Fibroblast of the aortic adventitia (primary cell): Measurements from ENCODE around the gene DMD. TPM values are rescaled to one million over a fixed set of nuclear protein-coding genes. Genes with fewer than 3 reads are reported as not detected.

Source experiments
- DNase-seq: peaks from one replicate; pipeline ENCODE4 v3.0.0-alpha.2; 2010; ENCODE audit warnings: low read depth
- H3K4me3 ChIP-seq: 2 replicates; pipeline ENCODE4 v1.5.1; 2011; ENCODE audit warnings: low read depth, mild to moderate bottlenecking, control low read depth, low read length, moderate library complexity
- total RNA-seq: library from RNA; depleted of rRNA; stranded (reverse); fragments of >200 nt; gene quantifications from 2 replicates; pipeline ENCODE4 v1.2.3, GENCODE V29; 2012; ENCODE audit warnings: low replicate concordance
- TF ChIP-seq, protein P1 (sequence below): IDR thresholded peaks from 2 replicates; pipeline ENCODE4 v1.5.1; 2011; ENCODE audit warnings: mild to moderate bottlenecking, low read length, control low read depth, inconsistent platforms; ENCODE audit not compliant: insufficient read depth

DMD gene
- total RNA-seq, 1 donor: 10.3 TPM

GRCh38 chrX:32455704-32456103 lies 755.6 kb downstream of the DMD start:
- TF ChIP-seq, protein P1, sequence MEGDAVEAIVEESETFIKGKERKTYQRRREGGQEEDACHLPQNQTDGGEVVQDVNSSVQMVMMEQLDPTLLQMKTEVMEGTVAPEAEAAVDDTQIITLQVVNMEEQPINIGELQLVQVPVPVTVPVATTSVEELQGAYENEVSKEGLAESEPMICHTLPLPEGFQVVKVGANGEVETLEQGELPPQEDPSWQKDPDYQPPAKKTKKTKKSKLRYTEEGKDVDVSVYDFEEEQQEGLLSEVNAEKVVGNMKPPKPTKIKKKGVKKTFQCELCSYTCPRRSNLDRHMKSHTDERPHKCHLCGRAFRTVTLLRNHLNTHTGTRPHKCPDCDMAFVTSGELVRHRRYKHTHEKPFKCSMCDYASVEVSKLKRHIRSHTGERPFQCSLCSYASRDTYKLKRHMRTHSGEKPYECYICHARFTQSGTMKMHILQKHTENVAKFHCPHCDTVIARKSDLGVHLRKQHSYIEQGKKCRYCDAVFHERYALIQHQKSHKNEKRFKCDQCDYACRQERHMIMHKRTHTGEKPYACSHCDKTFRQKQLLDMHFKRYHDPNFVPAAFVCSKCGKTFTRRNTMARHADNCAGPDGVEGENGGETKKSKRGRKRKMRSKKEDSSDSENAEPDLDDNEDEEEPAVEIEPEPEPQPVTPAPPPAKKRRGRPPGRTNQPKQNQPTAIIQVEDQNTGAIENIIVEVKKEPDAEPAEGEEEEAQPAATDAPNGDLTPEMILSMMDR: no peak
- no peak overlapping the region for H3K4me3 ChIP-seq

DNA sequence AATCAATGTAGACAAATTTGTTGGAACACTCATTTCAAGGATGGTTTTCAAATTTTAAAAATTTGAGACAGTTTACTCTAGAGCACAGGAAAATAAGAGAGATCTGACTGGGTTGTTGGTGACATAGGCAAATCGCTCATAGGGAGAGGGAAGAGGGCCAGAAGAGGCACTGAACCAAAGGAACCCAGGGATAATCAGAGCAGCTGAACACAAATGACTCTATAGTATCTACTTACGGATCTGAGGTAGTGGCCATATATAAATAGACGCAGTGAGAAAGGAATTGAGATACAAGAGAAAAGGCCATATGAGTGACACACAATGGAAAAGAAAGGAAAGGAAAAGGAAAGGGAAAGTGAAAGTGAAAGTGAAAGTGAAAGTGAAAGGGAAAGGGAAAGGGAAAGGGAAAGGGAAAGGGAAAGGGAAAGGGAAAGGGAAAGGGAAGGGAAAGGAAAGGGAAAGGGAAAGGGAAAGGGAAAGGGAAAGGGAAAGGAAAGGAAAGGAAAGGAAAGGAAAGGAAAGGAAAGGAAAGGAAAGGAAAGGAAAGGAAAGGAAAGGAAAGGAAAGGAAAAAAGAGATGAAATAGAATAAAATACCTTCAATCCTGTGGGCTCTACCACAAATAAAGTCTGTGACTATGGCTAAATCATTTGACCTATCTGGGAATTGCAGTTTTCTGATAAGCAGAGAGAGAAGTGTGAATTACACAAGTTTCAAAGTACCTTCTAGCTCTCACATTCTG lies 759.2 kb downstream of the DMD start:
- TF ChIP-seq, protein P1: no peak
- DNase-seq: no peak

More at GRCh38 chrX:32455704-32456103, 755.6 kb downstream of the DMD start:
- DNase-seq: no peak

DNA sequence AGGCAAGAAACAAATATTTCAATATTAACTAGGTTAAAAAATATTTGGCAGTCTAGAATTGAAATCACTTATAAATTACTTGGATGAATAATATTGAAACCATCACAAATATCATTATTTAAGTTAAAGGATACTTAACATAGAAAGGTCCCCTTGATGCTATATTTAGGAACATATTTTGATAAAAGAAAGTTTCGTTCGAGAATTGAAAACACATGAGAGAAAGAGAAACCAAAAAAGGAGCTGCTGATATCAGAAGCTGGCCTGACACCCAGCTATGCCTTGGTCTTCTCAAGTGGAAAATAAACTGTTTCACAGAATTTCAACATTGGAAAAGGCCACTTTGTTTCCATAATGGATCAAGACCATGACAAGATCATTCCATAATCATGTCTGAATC lies 762.4 kb downstream of the DMD start:
- DNase-seq: no peak
- TF ChIP-seq, protein P1: no peak
- H3K4me3 ChIP-seq: no peak overlapping the region

More for the DNA sequence above, 759.2 kb downstream of the DMD start:
- no peak overlapping the region for H3K4me3 ChIP-seq

DNA sequence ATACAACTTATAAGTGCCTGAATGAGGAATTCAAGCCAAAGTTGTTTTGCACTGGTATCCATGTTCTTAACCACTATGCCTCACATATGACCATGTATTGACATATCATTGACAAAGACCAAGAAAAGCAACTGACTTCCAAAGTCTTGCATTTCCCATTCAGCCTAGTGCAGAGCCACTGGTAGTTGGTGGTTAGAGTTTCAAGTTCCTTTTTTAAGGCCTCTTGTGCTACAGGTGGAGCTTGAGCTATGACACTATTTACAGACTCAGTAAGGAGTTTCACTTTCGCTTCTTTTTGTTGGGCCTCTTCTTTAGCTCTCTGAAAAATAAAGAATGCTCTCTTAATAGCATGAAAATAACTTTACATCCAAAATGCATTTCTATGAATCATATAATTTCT lies 763.0 kb downstream of the DMD start:
- DNase-seq: no peak
- TF ChIP-seq, protein P1: no peak

DNA sequence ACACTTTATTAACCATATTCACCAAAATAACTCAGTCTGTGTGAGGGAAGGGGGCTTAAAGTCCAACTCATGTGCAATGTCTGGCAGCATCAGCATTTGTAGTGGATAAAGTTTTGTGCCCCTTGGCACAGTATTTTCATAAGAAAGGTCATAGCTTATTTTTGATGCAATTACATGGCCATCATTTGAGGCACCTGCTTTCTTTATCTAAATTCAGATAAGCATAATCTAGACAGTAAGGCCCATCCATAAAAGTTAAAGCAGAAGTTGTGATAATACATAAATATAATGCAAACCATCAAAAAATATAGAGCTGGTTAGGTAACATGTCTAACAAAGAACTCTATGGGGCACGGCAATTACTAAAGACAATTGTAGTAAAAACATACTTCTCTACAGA lies 763.7 kb downstream of the DMD start:
- H3K4me3 ChIP-seq: no peak overlapping the region
- TF ChIP-seq, protein P1: no peak
- no peak for DNase-seq

More for the DNA sequence above, 763.0 kb downstream of the DMD start:
- no peak overlapping the region for H3K4me3 ChIP-seq

DNA sequence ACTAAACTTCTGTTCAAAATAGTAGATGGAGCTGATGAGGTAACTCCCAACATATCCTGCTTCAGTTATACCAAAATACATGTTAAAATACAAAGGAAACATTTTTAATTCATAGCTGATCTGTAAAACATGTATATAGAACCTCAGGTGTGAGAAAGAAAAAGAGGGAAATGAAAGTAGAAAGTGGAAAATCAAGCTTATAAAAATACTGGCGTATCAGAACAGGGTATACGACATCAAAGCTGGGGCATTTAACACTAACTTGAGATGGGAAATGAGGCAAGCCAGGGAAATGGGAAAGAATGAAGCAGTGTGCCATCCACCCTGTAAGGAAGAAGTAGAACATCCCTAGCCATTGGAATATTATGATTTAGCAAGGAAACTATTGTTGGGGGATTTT lies 767.5 kb downstream of the DMD start:
- H3K4me3 ChIP-seq: no peak overlapping the region
- no peak for DNase-seq
- TF ChIP-seq, protein P1: no peak
